ENCODE measurements around the gene BBS2.

DNA sequence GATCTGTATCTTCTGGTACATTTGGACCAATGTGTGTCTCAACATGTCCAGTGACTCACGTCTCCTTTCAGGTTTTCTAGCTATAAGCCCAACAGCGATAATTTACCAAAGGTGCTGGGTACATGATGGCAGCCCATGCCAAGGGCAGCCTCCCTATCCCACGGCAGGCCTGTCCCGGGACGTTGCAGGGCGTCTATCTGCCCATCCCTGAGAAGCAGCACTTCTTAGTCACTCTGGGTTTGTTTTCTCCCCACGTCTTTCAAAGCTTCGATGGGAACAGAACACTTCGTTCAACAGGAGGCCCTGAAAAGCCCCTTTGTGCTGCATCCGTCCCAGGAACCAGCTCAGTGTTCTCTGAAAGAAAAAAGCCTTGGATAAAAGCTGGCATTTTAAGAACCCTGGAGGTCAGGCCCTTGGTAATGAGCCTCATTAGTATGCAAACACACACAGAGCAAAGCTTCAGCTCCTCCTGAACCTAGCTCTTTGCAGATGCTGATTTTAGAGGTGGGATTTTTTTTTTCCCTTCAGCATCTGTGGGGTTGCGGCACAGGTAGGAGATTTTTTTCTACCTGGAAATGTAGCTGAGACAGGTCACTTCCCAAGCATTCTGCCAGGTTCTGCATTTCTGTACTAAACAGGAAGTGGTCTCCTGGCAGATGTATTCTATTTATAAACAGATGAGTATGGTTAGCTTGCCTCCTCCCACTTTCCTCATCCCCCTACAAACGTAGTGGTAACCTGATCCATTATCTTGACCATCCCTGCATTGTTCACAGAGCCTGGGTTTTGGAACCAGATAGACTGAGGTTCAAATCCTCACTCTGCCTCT, 27.5 kb upstream of the BBS2 start:
- TF ChIP-seq EZH2 (IDR thresholded peaks at IDR 0.05): no peak
- no peak for TF ChIP-seq POLR2AphosphoS5 (IDR thresholded peaks at IDR 0.05; ENCODE audit: borderline replicate concordance, low read depth, low read length)

Data from SK-N-MC (cell line).